ENCODE data around the gene CREB3L2. TPM values are rescaled to one million over a fixed set of nuclear protein-coding genes. Genes with fewer than 3 reads are reported as not detected.

Gene CREB3L2
- polyA plus RNA-seq, 1 of the 3 experiments (the other 2 are of a cell fraction), result 22.9 TPM

GRCh38 chr7:138025215-138026186 is 23.6 kb upstream of the CREB3L2 start:
- ChIA-PET CTCF (interaction anchor here (1.3 to 2.1 kb wide), 3 partner anchors 122 to 713 kb away, joined by 4 to 8 read pairs (median 7); no protein-coding TSS in a partner anchor), POLR2A (no interaction called here)
- Histone ChIP-seq H3K27me3 (ENCODE audit: insufficient read depth) (no peaks in the 10 kb centered on the region; the same call in 1 of the 2 replicates), H3K4me1 (ENCODE audit: control insufficient read depth in 1 of 2, insufficient read depth in 2 of 2, low read depth in 1 of 2, low read length in 1 of 2) (no peaks in the 10 kb centered on the region), H3K79me2 (ENCODE audit: insufficient read depth) (no peaks in the 10 kb centered on the region), H4K20me1 (ENCODE audit: insufficient read depth) (no peaks in the 10 kb centered on the region), H3K4me2 (no peak overlapping the region), H3K9me2 (no peaks in the 10 kb centered on the region), H3K9me3 (no peaks in the 10 kb centered on the region), H3K4me3 (ENCODE audit: low read depth in 2 of 2, low read length in 1 of 2) (no peak overlapping the region), H3F3A (replicated peaks; ENCODE audit: insufficient read depth) (no peaks in the 10 kb centered on the region), H3K27ac (ENCODE audit: low read depth in 2 of 2, low read length in 1 of 2) (no peak overlapping the region), H2AFZ (ENCODE audit: low read depth) (no peak overlapping the region), H3K9ac (no peak overlapping the region), H3K36me3 (replicated peaks in 1 of 2; ENCODE audit: control insufficient read depth in 1 of 2, insufficient read depth in 2 of 2, low read length in 1 of 2) (no peaks in the 10 kb centered on the region)
- TF ChIP-seq EZH2phosphoT487 (IDR thresholded peaks at IDR 0.05; ENCODE audit: borderline replicate concordance, low read depth) (no peak), CTCF (IDR thresholded peaks at IDR 0.05) (no peak), NFIC (IDR thresholded peaks at IDR 0.05; ENCODE audit: borderline replicate concordance) (no peak), RXRA (IDR thresholded peaks at IDR 0.05; ENCODE audit: borderline replicate concordance, low read depth) (no peak), RFX5 (IDR thresholded peaks at IDR 0.05; ENCODE audit: low read length) (no peak), MEF2A (IDR thresholded peaks at IDR 0.05; ENCODE audit: borderline replicate concordance, low read depth) (no peak), CHD2 (IDR thresholded peaks at IDR 0.05; ENCODE audit: low read length, partially characterized antibody) (no peak), YY1 (IDR thresholded peaks at IDR 0.05; ENCODE audit: low read depth) (no peak), TEAD4 (IDR thresholded peaks at IDR 0.05; ENCODE audit: borderline replicate concordance, insufficient read depth) (no peak), RCOR1 (IDR thresholded peaks at IDR 0.05; ENCODE audit: low read length) (no peak), SIN3A (IDR thresholded peaks at IDR 0.05; ENCODE audit: borderline replicate concordance, low read depth, low read length) (no peak), EP300 (IDR thresholded peaks at IDR 0.05; ENCODE audit: borderline replicate concordance in 1 of 2, low read depth in 1 of 2, low read length in 1 of 2) (no peak), REST (IDR thresholded peaks at IDR 0.05; ENCODE audit: low read depth, low read length) (no peak), FOXJ3 (CRISPR knock-in tag; IDR thresholded peaks at IDR 0.05) (no peak), POLR2AphosphoS5 (IDR thresholded peaks at IDR 0.05; ENCODE audit: low read depth, low read length) (no peak), TAF1 (IDR thresholded peaks at IDR 0.05; ENCODE audit: borderline replicate concordance, low read depth, low read length) (no peak), FOXM1 (IDR thresholded peaks at IDR 0.05; ENCODE audit: low read depth) (no peak)
- 45% methylated on average over 1 of the region's 1 CpG for WGBS (ENCODE audit: low lambda C conversion rate)
- DNase-seq, result no peak

Measured in SK-N-SH (cell line).